Cardiac fibroblast (primary cell): ENCODE data around the gene FAM78A.

Experiments used
- DNase-seq, 2 donors: peaks; one replicate each; pipeline versions ENCODE4 v3.0.0 to v3.0.0-alpha.2; 2010; ENCODE audit warnings: low read depth in 2 of 2
- H3K4me3 ChIP-seq, 2 donors: replicated peaks in 1 of 2; 1 replicate in 1 of 2; 2 replicates in 1 of 2; pipeline ENCODE4 v1.5.1; 2011; ENCODE audit warnings: low read depth in 2 of 2, low read length in 2 of 2, mild to moderate bottlenecking in 2 of 2, moderate library complexity in 1 of 2
- TF ChIP-seq, protein P1 (sequence below): IDR thresholded peaks from one replicate; pipeline ENCODE4 v1.5.1; 2011; ENCODE audit warnings: low read depth, mild to moderate bottlenecking, low read length, inconsistent platforms

FAM78A gene

DNA sequence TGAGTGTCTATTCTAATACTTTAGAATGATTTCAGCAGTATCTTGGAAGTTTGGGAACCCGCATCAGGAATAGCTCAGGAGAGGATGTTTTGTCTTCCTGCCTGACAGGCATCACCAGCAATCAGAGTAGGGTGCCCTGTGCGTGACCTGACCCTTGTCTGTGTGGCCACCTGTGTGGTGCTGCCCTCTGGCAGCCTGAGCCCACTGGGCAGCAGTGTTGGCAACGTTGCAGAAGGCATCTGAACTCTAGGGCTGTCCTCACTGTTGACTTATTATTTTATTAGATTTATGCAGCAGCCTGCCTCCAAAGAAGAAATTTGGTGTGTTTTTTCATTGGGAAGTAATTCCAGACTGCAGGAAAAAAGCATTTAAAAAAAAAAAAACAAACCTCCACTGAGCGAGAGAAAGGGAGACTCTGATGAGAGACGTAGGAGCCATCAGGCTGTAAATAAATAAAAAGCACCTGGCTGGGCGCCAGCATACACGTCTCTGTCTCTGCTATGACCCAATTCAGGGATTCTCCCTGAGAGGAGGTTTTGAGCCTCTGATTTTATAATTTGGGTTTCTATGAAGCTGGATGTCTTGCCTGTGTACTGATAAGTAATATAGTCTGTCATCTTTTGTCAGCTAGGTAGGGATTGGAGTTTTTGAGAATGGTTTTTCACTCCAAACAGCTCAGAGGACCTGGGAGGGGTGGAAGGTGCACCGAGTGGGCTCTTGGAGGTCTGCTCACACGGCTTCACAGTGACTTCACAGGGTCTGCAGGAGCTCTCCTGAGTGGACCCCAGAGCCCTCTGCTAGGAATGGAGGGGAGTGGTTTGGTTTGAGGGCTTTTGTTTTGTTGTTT is 49.0 kb downstream of the FAM78A start:
- DNase-seq, result peak; percentile 41 to 54
- H3K4me3 ChIP-seq, result no peak overlapping the region
- TF ChIP-seq, protein P1, sequence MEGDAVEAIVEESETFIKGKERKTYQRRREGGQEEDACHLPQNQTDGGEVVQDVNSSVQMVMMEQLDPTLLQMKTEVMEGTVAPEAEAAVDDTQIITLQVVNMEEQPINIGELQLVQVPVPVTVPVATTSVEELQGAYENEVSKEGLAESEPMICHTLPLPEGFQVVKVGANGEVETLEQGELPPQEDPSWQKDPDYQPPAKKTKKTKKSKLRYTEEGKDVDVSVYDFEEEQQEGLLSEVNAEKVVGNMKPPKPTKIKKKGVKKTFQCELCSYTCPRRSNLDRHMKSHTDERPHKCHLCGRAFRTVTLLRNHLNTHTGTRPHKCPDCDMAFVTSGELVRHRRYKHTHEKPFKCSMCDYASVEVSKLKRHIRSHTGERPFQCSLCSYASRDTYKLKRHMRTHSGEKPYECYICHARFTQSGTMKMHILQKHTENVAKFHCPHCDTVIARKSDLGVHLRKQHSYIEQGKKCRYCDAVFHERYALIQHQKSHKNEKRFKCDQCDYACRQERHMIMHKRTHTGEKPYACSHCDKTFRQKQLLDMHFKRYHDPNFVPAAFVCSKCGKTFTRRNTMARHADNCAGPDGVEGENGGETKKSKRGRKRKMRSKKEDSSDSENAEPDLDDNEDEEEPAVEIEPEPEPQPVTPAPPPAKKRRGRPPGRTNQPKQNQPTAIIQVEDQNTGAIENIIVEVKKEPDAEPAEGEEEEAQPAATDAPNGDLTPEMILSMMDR, result no peak

DNA sequence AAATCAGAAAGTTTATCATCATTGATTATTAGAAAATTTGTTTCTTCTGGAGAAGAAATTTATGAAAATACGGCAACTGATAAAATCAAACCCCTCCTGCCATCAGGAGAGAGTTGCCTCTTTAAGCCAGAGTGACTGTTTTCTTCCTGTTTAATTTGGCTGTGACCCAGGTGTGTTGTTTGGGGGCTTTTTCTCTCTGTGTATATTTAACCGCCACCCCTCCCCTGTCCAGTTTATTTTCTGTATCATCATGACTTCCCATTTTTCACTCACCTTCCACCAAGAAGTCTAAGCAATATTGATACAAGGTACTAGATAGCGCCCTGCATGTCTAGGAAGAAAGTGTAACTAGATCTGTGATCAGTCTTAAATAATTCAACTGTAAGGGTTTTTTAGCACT is 50.1 kb downstream of the FAM78A start:
- H3K4me3 ChIP-seq, result no peak overlapping the region
- no peak for DNase-seq
- TF ChIP-seq, protein P1, result no peak

DNA sequence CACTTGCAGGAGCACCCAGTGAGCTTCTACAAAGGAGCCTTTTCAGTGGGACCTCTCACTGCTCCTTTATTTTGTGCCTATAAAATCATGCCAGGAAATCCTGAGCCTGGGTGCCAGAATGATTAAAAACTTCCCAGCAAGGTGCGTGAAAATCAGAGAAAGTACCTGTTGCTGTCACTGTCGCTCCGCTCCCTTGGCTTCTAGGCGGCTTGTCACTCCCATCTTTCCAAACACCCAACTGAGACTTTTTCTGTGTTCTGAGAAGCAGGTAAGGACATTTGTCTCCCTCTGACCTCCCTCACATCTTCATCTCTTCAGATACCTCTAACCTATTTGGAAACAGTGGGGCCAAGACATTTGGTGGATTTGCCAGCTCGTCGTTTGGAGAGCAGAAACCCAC is 53.9 kb downstream of the FAM78A start:
- DNase-seq, result no peak
- no peak overlapping the region for H3K4me3 ChIP-seq
- TF ChIP-seq, protein P1, result no peak

DNA sequence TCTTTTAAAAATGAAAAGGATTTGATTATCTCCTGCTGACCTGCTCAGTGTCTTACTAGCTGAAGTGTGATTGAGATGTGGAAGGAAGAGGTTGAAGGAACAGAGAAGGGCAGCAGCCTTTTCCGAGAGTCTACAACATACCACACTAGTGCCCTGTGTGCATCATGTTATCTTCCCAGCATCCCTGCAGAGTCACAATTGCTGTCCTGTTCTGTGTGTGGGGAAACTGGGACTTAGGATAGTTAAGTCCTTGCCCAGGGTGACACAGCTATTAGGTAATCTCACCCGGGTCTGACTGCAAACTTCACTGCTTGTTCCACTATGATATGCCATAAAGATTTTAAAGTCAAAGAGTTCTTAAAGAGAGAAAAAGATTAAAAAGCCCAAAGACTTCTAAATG is 55.8 kb downstream of the FAM78A start:
- DNase-seq, result no peak
- no peak overlapping the region for H3K4me3 ChIP-seq
- TF ChIP-seq, protein P1, result no peak

DNA sequence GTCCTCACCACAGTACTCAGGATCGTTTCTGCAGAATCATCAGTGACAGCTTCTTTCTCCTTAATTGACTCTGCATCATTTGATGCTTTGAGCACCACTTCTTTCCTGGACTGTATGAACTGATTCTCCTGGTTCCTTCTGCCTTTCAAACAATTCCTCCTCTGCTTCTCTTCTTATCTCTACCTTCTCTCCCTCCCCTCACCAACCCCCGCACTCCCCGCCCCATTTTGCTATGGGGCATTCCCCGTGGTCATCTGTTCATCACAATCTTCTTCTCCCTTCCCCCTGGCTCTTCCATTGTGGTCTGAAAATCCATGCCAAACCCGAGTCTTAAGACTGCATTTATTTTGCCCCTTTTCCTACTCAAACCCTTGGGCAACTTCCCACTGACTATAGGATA is 57.9 kb downstream of the FAM78A start:
- no peak for DNase-seq
- no peak overlapping the region for H3K4me3 ChIP-seq
- TF ChIP-seq, protein P1, result no peak

DNA sequence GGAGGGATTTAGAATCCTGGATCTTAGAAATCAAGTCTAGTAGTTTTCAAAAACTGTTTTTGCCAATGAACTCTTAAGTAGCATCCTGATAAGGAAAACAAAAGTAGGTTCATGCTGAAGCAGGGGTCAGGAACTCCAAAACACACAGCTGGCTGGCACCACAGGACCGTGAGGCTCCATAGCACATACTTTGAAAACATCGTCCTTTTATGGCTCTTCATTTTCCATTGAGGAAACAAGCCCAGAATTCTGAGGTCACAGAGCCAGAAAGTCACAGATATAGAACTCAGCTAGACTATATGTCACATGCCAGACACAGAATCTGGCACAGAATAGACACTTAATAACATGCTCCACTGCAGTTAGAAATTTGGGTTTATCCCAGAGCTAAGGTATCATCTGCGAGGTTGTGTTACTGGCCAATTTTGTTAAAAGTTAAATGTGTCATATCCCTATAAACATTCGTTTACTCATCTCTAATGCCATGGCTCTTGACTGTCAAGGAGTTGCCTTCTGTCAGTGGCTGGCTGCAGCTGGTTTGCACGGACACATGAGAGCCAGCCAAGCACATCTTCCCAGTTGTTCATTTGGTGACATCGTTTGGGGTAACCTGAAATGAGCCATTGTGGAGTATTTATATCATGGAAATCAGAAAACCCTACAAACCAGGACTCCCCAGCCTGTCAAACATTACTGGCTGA is 58.8 kb downstream of the FAM78A start:
- DNase-seq, result no peak
- TF ChIP-seq, protein P1, result no peak
- H3K4me3 ChIP-seq, result no peak overlapping the region
